Effector CD8-positive, alpha-beta T cell (primary cell): ENCODE measurements around the gene FGF12.

Experiments
- DNase-seq: peaks from one replicate; lab custom pipeline; 2025; lab: John Stamatoyannopoulos, UW

The FGF12 gene

DNA sequence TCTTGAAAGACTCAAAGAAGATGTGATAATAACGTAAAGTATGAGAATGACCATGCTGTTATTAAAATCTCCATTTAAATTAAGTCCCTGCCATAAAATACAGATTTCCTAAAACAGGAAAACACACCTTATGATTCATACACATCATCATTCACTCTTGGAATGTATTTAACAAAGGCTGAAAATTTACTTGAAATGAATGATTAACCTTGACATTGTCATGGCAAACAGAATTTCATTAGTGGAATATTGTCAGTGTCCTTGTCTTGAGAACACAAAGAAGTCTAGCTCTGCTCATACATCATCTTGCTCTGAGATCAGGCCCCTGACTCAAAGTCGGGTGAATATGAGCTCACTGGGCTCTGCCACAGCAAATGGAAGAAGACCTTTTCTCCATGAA, 313.9 kb downstream of the FGF12 start:
- DNase-seq, result no peak

DNA sequence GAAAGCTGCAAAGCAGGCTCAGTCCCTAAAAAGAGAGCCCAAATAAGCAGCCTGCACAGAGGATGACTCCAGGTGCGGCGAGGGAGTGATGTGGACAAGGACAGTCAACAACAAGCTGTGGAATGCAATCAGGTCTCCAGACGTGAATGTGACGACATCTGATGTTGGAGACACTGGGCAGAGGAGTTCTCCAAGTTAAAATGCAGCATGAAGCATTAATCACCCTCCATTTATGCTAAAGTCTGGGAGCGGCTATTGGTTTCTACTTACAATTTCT, 316.7 kb downstream of the FGF12 start:
- DNase-seq, result no peak

DNA sequence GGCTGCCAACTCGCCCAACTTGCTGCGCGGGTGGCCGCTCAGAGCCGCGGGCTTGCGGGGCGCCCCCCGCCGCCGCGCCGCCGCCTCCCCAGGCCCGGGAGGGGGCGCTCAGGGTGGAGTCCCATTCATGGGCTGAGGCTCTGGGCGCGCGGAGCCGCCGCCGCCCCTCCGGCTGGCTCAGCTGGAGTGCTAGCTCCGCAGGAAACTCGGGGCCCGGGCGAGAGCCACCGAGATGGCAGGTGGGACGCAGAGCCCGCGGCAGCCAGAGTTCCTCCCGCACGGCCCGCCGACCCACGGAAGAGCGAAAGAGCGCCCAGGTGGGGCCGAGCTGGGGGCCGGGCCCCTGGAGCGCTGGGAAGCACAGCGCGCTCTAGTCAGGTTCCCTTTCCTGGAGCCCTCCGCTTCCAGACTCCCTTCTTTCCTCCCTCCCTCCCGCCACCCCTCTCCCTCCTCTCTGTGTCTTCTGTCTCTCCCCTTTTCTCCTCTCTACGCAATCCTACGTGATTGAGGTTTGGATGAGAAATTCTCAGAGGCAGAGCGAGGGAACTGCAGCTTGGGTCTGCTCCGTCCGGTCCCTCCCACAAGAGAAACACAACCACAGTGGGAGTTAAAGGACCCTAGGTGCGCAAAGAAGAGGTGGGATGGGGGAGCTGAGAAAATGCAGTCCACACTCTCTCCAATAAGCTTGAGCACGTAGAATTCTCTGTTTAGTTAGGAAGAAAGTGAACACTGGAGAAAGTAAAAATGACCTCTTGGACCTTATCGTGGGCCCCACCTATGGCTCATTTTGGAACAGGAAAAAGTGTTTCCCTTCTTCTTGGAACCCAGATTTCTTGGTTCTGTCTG, 317.3 kb downstream of the FGF12 start:
- no peak for DNase-seq

DNA sequence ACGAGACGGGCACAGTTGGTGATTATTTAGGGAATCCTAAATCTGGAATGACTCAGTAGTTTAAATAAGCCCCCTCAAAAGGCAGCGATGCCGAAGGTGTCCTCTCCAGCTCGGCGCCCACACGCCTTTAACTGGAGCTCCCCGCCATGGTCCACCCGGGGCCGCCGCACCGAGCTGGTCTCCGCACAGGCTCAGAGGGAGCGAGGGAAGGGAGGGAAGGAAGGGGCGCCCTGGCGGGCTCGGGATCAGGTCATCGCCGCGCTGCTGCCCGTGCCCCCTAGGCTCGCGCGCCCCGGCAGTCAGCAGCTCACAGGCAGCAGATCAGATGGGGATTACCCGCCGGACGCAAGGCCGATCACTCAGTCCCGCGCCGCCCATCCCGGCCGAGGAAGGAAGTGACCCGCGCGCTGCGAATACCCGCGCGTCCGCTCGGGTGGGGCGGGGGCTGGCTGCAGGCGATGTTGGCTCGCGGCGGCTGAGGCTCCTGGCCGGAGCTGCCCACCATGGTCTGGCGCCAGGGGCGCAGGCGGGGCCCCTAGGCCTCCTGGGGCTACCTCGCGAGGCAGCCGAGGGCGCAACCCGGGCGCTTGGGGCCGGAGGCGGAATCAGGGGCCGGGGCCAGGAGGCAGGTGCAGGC, 318.0 kb downstream of the FGF12 start:
- DNase-seq, result no peak

DNA sequence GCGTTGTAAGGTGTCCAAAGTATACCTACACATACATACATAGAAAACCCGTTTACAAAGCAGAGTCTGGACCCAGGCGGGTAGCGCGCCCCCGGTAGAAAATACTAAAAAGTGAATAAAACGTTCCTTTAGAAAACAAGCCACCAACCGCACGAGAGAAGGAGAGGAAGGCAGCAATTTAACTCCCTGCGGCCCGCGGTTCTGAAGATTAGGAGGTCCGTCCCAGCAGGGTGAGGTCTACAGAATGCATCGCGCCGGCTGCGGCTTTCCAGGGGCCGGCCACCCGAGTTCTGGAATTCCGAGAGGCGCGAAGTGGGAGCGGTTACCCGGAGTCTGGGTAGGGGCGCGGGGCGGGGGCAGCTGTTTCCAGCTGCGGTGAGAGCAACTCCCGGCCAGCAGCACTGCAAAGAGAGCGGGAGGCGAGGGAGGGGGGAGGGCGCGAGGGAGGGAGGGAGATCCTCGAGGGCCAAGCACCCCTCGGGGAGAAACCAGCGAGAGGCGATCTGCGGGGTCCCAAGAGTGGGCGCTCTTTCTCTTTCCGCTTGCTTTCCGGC, 318.6 kb downstream of the FGF12 start:
- DNase-seq, result no peak

DNA sequence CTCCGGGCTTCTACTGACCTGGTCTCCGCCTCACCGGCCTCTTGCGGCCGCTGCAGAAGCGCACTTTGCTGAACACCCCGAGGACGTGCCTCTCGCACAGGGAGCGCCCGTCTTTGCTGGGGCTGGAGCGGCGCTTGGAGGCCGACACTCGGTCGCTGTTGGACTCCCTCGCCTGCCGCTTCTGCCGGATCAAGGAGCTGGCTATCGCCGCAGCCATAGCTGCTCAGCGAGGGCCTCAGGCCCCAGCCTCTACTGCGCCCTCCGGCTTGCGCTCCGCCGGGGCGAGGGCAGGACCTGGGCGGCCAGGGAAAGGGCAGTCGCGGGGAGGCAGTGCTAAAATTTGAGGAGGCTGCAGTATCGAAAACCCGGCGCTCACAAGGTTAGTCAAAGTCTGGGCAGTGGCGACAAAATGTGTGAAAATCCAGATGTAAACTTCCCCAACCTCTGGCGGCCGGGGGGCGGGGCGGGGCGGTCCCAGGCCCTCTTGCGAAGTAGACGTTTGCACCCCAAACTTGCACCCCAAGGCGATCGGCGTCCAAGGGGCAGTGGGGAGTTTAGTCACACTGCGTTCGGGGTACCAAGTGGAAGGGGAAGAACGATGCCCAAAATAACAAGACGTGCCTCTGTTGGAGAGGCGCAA, 319.2 kb downstream of the FGF12 start:
- DNase-seq, result no peak

DNA sequence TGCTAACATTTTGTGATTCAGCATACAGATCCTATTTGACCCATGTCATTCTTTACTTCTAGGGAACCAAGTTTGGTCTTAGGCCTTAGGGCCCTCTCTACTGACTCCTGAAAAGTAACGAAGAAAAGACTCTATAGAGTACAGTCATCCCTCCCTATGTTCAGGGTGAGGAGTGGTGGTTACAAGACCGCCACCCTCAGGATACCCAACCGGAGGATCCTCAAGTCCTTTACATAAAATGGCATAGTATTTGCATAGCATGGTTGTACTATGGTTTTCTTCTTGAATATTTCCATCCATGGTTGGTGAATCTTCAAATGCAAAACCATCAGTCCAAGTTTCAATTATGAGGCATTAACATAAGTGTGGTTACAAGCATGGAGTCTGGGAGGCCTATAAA, 327.6 kb downstream of the FGF12 start:
- no peak for DNase-seq

DNA sequence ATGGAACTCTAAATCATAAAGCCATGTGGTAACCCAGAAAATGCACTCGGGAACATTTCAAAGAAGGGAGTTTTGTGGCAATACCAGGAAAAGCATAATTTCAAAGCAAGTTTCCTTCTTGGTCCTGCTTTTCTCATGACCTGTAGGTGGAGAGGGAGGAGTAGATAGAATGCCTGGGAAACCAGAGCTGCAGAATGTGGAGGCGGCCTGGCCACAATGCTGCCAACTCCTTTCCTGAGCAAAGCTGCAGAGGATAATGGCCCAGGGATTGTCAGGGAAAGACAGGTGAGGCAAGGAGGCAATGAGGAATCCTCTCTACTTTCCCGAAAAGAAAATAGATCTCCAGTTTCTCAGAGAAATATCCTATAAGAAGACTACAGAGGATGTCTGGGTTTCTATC, 330.3 kb downstream of the FGF12 start:
- DNase-seq, result no peak

DNA sequence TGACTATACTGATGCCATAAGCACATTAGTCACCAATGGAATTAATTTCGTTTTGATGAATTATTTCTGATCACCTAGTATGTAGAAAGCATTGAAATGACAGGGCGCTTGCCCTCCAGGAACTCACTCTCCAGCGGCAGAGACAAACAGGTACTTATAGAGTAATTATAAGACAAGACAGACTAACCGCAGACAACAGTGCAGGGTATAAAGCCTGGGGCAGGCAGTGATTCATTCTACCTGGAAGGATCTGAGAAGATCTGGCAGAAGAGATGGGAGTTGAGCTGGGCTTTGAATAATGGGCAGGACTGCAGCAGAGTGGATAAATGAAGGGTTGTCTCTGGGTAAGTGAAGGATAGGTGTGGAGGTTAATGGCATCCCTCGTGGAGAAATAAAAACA, 331.8 kb downstream of the FGF12 start:
- DNase-seq, result no peak

DNA sequence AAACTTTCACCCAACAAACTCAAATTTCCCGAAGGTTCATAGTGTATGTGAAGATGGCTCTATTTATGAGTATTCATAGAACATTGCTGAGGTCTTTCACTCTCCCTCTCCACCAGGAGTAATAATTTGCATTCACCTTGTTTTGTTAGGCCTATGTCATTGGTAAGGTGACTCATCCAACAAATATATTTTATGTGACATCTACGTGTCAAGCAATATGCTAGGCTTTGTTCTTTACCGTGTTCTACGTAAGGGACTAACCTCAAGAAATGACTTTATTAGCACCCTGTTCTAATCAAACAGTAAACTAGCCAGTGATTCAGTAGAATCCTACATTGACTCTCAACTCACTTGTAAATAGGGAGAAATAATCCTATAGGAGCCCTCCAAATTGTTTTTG, 334.4 kb downstream of the FGF12 start:
- no peak for DNase-seq

DNA sequence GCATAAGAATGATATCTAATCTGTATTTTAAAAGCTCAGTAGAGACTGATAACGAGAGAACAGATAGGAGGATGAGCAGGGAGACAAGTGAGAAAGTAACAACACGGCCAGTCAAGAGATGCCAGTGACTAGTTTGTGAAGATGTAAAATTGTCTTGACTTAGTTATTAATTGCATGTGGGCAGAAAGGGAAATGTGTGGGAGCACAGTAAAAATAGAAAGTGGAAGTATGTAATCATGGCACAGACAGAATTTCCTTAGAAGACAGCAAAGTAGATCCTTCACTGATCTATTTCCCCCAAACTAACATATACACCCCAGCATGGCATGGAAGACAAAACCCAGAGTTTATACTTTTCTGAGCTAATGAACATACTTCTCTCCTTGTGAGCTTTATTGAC, 344.5 kb downstream of the FGF12 start:
- DNase-seq, result no peak

DNA sequence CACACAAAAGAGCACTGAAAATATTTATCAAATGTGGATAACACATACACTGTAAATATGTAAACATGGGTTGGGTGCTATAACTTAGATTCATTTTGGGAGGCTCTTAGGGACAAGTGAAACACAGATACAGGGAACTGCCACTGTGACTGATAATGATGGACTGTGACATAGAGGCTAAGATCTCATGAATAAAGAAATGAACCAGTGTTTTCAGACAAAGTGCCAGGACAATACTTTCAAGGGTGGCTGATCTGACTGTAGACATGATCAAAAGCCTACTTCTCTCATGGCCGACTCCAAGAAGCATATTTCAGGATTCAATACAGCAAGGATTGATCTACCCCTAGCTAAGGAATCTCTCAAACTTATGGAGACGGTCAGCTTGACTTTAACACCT, 353.8 kb downstream of the FGF12 start:
- DNase-seq, result no peak

DNA sequence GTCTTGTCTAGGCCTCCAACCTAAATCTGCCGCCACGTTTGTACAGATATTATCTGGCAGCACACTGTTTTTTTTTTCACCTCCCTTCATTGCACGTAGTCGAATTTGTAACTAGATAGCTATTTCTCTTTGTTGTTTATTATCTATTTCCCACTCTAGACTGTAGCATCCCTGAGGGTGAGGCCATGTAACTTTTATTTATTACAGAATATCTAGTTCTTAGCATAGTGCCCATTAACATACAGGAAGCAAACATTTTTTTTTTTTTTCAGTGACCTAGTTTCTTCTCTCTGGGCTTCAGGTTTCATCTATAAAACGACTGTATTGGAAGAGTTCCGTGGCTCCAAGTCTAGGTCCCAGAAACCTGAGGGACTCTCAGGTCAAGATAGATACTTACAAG, 354.3 kb downstream of the FGF12 start:
- no peak for DNase-seq

DNA sequence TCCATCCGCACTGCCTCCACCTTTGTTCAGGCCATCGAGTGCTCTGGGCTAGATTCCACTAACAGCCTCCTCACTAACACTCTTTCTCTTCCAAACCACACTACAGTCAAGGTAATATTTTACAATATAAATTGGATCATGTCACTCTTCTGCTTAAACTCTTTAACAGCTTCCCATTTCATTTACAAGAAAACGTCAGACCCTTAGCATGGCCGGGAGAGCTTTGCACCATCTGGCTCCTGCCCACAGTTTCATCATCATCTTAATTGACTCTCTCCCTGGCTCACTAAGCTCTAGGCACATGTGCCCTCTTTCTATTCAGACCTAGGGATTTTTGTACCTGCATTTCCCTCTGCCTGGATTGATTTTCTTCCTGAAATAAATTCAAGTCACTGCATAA, 354.7 kb downstream of the FGF12 start:
- no peak for DNase-seq

DNA sequence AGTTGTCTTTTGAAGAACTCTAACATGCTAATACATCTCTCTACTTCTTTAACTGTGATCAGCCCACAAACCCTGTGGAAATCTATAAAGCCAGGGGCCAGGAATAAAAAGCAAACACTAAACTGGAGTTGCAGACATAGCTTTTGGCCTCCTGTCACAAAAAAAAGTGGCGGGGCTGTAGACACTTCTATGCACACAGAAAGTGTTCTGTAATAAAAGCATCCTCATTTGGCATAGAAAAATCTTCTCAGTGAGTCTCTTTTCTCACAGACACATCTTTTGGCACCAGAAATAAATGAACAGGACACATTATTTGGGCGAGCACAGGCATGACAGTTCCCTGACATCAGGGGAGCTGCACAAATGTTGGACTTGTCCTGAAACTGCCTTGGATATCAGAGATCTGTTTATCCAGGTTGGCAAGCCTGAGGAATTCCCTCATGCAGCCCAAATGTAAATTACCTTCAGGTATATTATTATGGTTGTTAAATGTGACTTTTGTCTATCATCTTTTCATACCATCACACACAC, 355.4 kb downstream of the FGF12 start:
- DNase-seq, result no peak

DNA sequence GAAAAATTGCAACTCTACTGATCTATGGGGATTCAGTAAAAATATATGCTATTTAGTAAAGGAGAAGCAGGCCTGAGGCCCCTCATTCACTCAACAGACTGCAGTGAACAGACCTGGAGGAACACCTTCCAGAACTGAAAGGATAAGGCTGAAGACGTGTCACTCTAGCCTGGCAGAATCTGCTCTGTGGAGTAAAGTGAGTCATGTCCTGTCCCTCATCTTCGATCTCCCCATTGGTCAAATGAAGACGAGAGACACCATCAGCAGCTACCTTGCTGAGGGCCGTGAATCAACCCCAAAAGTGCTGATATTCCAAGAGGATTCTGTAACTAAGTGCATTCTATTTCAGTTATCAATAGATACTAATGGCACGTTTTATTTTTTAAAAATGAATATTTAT, 359.7 kb downstream of the FGF12 start:
- DNase-seq, result no peak

DNA sequence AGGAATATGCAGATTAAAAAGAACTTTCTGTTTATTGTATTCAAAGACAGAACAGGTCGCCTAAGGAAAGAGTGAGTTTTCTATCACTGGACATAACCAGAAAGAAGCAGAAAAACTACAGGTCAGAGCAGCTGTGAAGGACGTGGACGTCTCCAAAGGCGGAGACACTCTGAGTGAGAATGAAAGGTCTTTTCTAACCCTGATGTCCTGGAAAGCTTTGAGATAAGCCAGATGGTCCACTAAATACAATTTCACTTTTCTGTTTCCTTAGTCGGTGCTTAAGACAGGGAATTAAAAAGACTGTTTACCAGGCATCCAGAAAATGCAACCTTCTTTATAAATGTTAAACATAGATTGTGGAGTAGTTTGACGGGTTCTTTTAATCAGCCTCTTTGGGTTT, 360.4 kb downstream of the FGF12 start:
- no peak for DNase-seq

DNA sequence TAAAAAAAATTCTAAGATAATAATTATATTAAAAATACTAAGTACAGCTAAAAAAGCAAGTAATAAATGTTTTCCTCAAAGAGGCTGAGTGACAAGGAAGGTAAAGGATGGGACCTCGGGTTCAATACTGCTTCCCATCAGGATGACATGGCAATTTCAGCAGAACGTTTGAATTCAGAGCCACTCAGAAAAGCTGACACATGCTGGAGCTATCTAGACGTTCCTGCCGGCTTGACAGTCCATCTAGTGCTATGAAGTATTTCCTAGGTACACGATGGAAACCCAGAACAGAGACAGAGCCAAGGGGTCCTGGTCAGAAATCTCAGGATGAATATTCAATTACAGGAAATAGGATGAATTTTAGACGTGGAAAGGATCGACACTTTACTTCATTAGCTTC, 361.8 kb downstream of the FGF12 start:
- DNase-seq, result no peak

DNA sequence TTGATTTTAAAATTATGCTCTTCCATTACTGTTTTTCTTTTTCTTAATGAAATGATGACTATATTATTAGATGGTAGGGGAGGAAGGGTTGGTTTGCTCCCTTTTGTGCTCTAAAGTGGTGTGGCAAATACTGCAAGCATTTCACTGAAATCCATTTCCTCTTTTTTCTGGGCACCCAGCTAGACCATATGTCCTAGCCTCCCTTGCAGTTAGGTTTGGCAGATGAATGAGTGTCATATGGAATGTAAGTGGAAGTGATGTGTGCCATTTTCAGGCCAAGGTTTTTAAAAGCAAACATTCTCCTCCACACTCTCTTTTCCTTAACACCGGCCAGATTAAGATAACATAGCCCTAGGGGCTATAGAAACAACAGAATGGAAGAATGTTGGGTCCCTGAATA, 363.0 kb downstream of the FGF12 start:
- DNase-seq, result no peak

DNA sequence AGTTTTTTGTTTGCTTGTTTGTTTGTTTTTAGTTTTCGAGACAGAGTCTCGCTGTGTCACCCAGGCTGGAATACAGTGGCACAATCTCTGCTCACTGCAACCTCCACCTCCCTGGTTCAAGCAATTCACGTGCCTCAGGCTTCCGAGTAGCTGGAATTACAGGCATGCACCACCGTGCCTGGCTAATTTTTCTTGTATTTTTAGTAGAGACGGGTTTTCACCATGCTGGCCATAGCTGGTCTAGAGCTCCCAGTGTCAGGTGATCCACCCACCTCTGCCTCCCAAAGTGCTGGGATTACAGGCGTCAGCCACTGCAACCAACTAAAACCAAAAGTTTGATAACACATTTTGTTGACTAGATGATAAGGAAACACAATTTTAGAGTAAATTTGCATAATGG, 372.7 kb downstream of the FGF12 start:
- DNase-seq, result no peak

DNA sequence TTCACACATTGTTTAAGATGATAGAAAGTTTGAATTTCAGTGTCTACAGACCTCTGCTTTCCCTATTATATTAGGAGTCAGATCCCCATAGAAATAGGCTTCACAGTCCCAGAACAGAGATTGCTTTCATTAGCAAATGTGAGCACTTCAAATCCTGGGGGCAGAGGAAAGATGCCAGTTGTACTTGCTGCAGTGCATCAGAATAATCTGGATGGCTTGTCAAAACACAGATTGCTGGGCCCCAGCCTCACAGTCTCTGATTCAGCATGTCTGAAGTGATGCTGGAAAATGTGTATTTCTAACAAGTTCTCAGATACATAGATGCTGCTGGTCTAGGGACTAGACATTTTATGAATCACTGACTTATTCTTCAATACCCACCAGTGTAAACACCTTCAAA, 375.2 kb downstream of the FGF12 start:
- DNase-seq, result no peak

DNA sequence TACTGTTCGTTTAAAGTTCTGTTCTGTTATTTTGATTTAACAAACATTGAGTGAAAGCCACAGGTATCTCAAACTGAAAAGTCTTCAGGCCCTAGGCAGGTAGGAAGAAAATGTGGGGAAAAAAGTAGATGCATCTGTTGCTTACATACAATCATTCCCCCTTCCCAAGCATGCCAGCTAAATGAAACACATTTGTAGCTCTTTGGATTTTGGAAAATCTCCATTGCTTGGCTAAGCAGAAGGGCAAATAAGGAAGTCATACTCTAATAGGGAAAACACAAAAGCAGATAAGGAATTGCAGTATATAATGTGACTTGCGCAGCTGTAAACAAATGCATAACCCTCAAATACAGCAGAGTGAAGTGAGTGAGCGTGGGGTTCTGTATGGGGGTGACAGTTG, 375.9 kb downstream of the FGF12 start:
- no peak for DNase-seq

DNA sequence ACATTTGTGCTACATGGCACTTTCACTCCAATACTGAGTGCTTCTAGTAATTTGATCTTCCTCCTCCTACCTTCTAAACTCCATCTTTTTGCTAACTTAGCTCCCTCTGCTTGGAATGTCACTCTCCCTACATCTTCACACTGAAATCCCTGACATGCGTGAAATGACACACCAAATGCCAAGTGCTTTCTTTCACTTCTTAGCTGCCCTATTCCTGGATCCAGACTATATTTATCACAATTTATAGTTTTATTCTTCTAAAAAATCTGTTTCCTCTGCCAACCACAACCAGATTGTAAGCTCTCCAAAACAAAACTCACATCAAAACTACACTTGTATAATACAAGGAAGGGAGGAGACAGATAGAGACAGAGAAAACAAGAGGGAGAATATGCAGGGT, 387.3 kb downstream of the FGF12 start:
- no peak for DNase-seq
